CD4-positive, alpha-beta T cell (primary cell): ENCODE measurements around the gene STRIT1. TPM values are rescaled to one million over a fixed set of nuclear protein-coding genes. Genes with fewer than 3 reads are reported as not detected.

ENCODE experiments used
- ATAC-seq: fragments of 200-7000 bp; cut with Tn5 transposase; one replicate; pipeline ENCODE4 v1.10.0; 2022; ENCODE audit warnings: mild to moderate bottlenecking; ENCODE audit not compliant: poor library complexity
- CTCF ChIA-PET: fragments of 350-600 bp; sonication (Branson Sonifier 250); formaldehyde crosslinking; loops from one replicate; lab custom pipeline; 2021; ENCODE audit warnings: antibody characterized with exemption, inconsistent platforms; lab: Charles Lee
- POLR2A ChIA-PET: fragments of 350-600 bp; sonication (Branson Sonifier 250); formaldehyde crosslinking; loops from one replicate; lab custom pipeline; 2021; ENCODE audit warnings: antibody characterized with exemption, inconsistent platforms; lab: Charles Lee
- DNase-seq, 14 experiments: peaks; one replicate each; pipeline ENCODE4 v3.0.0-alpha.2; 2013 to 2020; ENCODE audit warnings: mixed read lengths in 2 of 14
- H3K27ac ChIP-seq, 2 donors: one replicate each; pipeline versions ENCODE4 v1.5.1 to v1.7.0; 2013; ENCODE audit warnings: low read length in 2 of 2, low read depth in 1 of 2, mild to moderate bottlenecking in 1 of 2
- H3K27me3 ChIP-seq, 2 experiments: 1 replicate in 1 of 2; 2 replicates in 1 of 2; pipeline versions ENCODE4 v1.6.1 to v1.7.0; 2013; ENCODE audit warnings: low read length in 2 of 2, control low read depth in 1 of 2, mild to moderate bottlenecking in 1 of 2, moderate library complexity in 1 of 2; ENCODE audit not compliant: insufficient read depth in 2 of 2, control insufficient read depth in 1 of 2
- H3K36me3 ChIP-seq: one replicate; pipeline ENCODE4 v1.6.1; 2013; ENCODE audit warnings: low read length, control low read depth; ENCODE audit not compliant: insufficient read depth
- H3K4me1 ChIP-seq: one replicate; pipeline ENCODE4 v1.6.1; 2013; ENCODE audit warnings: low read length, control low read depth; ENCODE audit not compliant: insufficient read depth
- H3K4me3 ChIP-seq: one replicate; pipeline ENCODE4 v1.5.1; 2013; ENCODE audit warnings: mild to moderate bottlenecking, low read length, moderate library complexity
- H3K9me3 ChIP-seq, 2 experiments: 1 replicate in 1 of 2; 2 replicates in 1 of 2; pipeline versions ENCODE4 v1.6.1 to v1.7.0; 2013; ENCODE audit warnings: low read length in 2 of 2, mild to moderate bottlenecking in 2 of 2, control low read depth in 1 of 2, moderate library complexity in 1 of 2; ENCODE audit not compliant: control insufficient read depth in 1 of 2, insufficient read depth in 1 of 2
- H3K27ac Mint-ChIP-seq: one replicate; pipeline ENCODE4 v1.8.0; 2020; ENCODE audit warnings: mixed read lengths
- H3K27me3 Mint-ChIP-seq: one replicate; pipeline ENCODE4 v1.8.0; 2021; ENCODE audit warnings: mixed read lengths
- H3K36me3 Mint-ChIP-seq: one replicate; pipeline ENCODE4 v1.8.0; 2021; ENCODE audit warnings: low read depth, mixed read lengths
- H3K4me1 Mint-ChIP-seq: one replicate; pipeline ENCODE4 v1.8.0; 2021; ENCODE audit warnings: low read depth, mixed read lengths
- H3K4me3 Mint-ChIP-seq: one replicate; pipeline ENCODE4 v1.8.0; 2020; ENCODE audit warnings: mild to moderate bottlenecking, mixed read lengths
- H3K9me3 Mint-ChIP-seq: one replicate; pipeline ENCODE4 v1.8.0; 2020; ENCODE audit warnings: mixed read lengths
- intact Hi-C, 2 experiments: fragments of 100-400 bp; cut with DNase I in 1 of 2; cut with micrococcal nuclease in 1 of 2; formaldehyde crosslinking; loops; one replicate each; pipeline versions ENCODE4 v1.15.1 to v1.9.0; 2023 to 2025; cut with DNase I, micrococcal nuclease
- total RNA-seq, 174 experiments: library from RNA in 2 of 174; stranded (reverse) in 2 of 174; gene quantifications; one replicate each; pipeline ENCODE4 v1.2.3 and lab custom pipeline; 2021 to 2026
- TF ChIP-seq, protein P1 (sequence below): fragments of 200-600 bp; IDR thresholded peaks from one replicate; pipeline ENCODE4 v1.8.0; 2022; ENCODE audit warnings: antibody characterized with exemption, mild to moderate bottlenecking

STRIT1 gene
- total RNA-seq, 2 experiments from 2014 or later, result not detected

DNA sequence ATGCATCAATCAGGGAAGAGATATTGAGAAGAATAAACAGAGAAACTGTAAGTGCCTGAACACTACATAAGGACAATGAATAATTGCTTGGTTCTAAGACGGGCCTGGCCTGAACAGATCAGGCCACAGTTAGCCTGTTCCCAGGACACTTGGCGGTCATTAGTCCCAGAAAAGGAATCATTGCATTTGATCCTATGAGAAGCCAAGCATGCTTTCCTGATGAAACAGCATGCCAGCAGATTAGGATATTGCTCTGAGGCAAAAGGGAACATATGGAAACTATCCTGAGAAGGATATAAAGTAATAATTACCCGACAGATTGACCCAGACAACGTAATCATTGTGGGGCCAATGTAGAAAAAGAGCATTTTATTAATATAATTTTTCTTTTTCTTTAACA lies 51.9 kb downstream of the STRIT1 start:
- intact Hi-C loops, result no loop called here
- no peak overlapping the region for H3K4me3 ChIP-seq
- peaks cover 0 to 17% of the 10 kb centered on the region in 2 experiments for H3K9me3 ChIP-seq
- TF ChIP-seq, protein P1, sequence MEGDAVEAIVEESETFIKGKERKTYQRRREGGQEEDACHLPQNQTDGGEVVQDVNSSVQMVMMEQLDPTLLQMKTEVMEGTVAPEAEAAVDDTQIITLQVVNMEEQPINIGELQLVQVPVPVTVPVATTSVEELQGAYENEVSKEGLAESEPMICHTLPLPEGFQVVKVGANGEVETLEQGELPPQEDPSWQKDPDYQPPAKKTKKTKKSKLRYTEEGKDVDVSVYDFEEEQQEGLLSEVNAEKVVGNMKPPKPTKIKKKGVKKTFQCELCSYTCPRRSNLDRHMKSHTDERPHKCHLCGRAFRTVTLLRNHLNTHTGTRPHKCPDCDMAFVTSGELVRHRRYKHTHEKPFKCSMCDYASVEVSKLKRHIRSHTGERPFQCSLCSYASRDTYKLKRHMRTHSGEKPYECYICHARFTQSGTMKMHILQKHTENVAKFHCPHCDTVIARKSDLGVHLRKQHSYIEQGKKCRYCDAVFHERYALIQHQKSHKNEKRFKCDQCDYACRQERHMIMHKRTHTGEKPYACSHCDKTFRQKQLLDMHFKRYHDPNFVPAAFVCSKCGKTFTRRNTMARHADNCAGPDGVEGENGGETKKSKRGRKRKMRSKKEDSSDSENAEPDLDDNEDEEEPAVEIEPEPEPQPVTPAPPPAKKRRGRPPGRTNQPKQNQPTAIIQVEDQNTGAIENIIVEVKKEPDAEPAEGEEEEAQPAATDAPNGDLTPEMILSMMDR, result no peak
- Mint-ChIP-seq H3K9me3 (no peaks in the 10 kb centered on the region), H3K4me1 (no peaks in the 10 kb centered on the region), H3K27ac (no peak overlapping the region), H3K36me3 (no peaks in the 10 kb centered on the region), H3K4me3 (no peak overlapping the region), H3K27me3 (no peaks in the 10 kb centered on the region)
- ChIA-PET POLR2A (no interaction called here), CTCF (no interaction called here)
- H3K27me3 ChIP-seq, result no peaks in the 10 kb centered on the region
- no peaks in the 10 kb centered on the region for H3K4me1 ChIP-seq
- no peak overlapping the region for H3K27ac ChIP-seq
- ATAC-seq (no peak), DNase-seq (no peak)
- no peaks in the 10 kb centered on the region for H3K36me3 ChIP-seq

Other genes with a start within 250 kb of the STRIT1 start
- gene MME, start 213.4 kb downstream of the STRIT1 start, total RNA-seq, result 1 to 10 TPM in 1 of 2 experiments, under 1 TPM in 1; 0.69 to 1.8 TPM